ENCODE data around the gene TMEM200A.

GRCh38 chr6:130377371-130377770, 11.6 kb downstream of the TMEM200A start:
- no peak for TF ChIP-seq CTCF (IDR thresholded peaks at IDR 0.05)
- no peak for TF ChIP-seq POLR2A (IDR thresholded peaks at IDR 0.05)
- no peak for TF ChIP-seq POLR2AphosphoS5 (IDR thresholded peaks at IDR 0.05)
